ENCODE data around the gene JPH2.
A peak's percentile ranks its signal among the peaks of the same experiment; 100 is the strongest.
"Not testable (repeated sequence)": the region's sequence is repeated elsewhere in the genome, so short reads cannot be mapped to it uniquely, and the experiment has no call there.

JPH2 gene

GRCh38 chr20:44198872-44199271 lies 11.9 kb upstream of the JPH2 start:
- DNase-seq (ENCODE audit: low read depth), result no peak
- H3K4me3 ChIP-seq (ENCODE audit: low read depth, low read length), result no peak overlapping the region
- TF ChIP-seq, protein P1, sequence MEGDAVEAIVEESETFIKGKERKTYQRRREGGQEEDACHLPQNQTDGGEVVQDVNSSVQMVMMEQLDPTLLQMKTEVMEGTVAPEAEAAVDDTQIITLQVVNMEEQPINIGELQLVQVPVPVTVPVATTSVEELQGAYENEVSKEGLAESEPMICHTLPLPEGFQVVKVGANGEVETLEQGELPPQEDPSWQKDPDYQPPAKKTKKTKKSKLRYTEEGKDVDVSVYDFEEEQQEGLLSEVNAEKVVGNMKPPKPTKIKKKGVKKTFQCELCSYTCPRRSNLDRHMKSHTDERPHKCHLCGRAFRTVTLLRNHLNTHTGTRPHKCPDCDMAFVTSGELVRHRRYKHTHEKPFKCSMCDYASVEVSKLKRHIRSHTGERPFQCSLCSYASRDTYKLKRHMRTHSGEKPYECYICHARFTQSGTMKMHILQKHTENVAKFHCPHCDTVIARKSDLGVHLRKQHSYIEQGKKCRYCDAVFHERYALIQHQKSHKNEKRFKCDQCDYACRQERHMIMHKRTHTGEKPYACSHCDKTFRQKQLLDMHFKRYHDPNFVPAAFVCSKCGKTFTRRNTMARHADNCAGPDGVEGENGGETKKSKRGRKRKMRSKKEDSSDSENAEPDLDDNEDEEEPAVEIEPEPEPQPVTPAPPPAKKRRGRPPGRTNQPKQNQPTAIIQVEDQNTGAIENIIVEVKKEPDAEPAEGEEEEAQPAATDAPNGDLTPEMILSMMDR (IDR thresholded peaks at IDR 0.05; ENCODE audit: low read depth, low read length, missing control alignments), result no peak

- DNase-seq (ENCODE audit: low read depth), result no peak
- TF ChIP-seq, protein P1 (IDR thresholded peaks at IDR 0.05; ENCODE audit: low read depth, low read length, missing control alignments), result no peak
- H3K4me3 ChIP-seq (ENCODE audit: low read depth, low read length), result no peak overlapping the region
Measured at GRCh38 chr20:44196271-44196670, 9.3 kb upstream of the JPH2 start.

GRCh38 chr20:44195605-44196004 lies 8.6 kb upstream of the JPH2 start:
- TF ChIP-seq, protein P1 (IDR thresholded peaks at IDR 0.05; ENCODE audit: low read depth, low read length, missing control alignments), result no peak
- DNase-seq (ENCODE audit: low read depth), result no peak
- no peak overlapping the region for H3K4me3 ChIP-seq (ENCODE audit: low read depth, low read length)

DNA sequence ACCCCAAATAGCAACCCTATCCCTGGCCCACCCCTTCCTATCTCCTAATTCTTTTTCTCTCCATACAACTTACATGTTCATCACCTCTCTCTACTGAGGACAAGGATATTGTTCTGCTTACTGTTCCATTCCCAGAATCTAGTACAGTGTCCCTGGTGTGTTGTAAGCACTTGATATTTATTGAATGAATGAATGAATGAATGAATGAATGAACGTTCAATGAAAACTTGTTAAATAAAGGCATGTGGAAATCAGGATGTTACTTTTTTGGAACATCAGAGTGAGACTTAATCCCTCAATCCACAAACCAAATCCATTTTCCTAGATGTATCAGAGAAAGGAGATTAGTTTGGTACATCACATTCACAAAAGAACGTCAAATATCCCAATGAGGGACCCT lies 6.8 kb upstream of the JPH2 start:
- TF ChIP-seq, protein P1 (IDR thresholded peaks at IDR 0.05; ENCODE audit: low read depth, low read length, missing control alignments), result no peak
- no peak overlapping the region for H3K4me3 ChIP-seq (ENCODE audit: low read depth, low read length)
- DNase-seq (ENCODE audit: low read depth), result no peak

DNA sequence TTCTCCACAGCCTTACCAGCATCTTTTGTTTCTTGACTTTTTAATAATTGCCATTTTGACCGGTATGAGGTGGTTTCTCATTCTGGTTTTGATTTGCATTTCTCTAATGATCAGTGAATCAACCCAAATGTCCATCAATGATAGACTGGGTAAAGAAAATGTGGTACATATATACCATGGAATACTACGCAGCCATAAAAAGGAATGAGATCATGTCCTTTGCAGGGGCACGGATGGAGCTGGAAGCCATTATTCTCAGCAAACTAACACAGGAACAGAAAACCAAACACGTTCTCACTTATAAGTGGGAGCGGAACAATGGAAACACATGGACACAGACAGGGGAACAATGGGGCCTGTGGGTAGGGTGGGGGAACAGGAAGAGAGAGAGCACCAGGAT lies 4.7 kb upstream of the JPH2 start:
- DNase-seq (ENCODE audit: low read depth); H3K4me3 ChIP-seq (ENCODE audit: low read depth, low read length): not testable (repeated sequence)

- not testable (repeated sequence) for H3K4me3 ChIP-seq (ENCODE audit: low read depth, low read length)
- TF ChIP-seq, protein P1 (IDR thresholded peaks at IDR 0.05; ENCODE audit: low read depth, low read length, missing control alignments), result peak; percentile 80
- peak; percentile 38 for DNase-seq (ENCODE audit: low read depth)
Measured at GRCh38 chr20:44190197-44190852, 3.3 kb upstream of the JPH2 start.

DNA sequence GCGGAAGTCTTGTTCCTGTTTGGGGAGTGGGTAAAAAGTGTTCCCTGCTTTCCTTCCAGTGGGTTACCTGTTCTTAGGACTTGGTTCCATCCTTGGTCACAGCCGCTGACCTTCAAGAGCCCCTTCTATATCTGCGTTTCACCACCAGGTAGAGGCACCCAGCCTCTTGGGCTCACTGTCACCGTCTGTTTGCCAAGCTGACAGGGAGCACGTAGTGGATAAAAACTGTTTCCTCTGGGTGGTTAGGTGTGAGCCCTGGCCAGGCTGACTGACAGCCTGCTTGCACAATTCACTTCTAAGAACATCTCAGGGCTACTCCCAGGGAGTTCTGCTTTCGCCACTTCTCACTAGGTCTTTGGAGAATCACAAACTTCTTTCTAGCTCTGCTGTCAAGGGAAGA lies 1.8 kb upstream of the JPH2 start:
- H3K4me3 ChIP-seq (ENCODE audit: low read depth, low read length), result no peak overlapping the region
- TF ChIP-seq, protein P1 (IDR thresholded peaks at IDR 0.05; ENCODE audit: low read depth, low read length, missing control alignments), result no peak
- no peak for DNase-seq (ENCODE audit: low read depth)

Measured in GM12864 (cell line).